GM18517 (cell line): ENCODE measurements around the gene SPART.
"Not testable (repeated sequence)": the region's sequence is repeated elsewhere in the genome, so short reads cannot be mapped to it uniquely, and the experiment has no call there.

Experiments used
- ATAC-seq: cut with Tn5 transposase; IDR thresholded peaks from one replicate; pipeline ENCODE4 v1.9.1; 2021; ENCODE audit warnings: mild to moderate bottlenecking, moderate library complexity; ENCODE audit not compliant: unreplicated experiment

Gene SPART

GRCh38 chr13:36355632-36356031, 9.4 kb upstream of the SPART start:
- ATAC-seq, result no peak

- no peak for ATAC-seq
These were observed 8.8 kb upstream of the SPART start for GRCh38 chr13:36354842-36355623.

DNA sequence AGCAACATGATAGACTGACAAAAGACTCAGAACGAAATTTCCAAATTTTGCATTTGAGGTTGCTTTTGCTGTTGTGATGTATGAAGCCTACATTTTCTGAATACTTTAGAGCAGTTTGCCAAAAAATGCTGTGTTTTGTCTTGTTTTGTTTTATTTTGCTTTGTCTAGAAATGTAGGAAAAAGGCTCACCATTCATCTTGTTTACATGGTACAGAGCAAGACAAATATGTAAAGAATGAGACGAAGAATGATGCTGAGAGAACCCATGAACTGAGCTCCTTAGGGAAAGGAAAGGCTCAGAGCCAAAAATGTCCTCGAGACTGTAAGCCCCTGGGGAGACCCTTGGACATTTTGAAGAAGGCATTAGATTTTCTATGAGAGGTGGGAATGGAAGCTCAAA, 6.8 kb upstream of the SPART start:
- no peak for ATAC-seq

DNA sequence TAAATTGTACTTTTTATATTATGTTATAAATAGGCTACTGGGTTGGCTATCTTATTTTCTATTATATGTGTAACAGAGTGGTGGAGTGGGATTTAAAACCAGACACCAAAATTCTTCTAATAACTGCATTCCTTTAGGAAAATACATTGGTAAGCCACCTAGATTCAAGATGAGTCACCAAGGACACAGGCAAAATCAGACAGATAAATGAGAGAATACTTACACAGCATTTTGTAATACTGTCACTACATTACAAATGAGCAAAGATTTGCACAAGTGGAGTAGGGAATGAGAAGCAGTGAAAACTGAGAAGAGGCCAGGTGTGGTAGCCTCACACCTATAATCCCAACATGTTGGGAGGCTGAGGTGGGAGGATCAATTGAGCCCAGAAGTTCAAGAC, 6.2 kb upstream of the SPART start:
- no peak for ATAC-seq

- ATAC-seq, result no peak
These were observed 1.5 kb upstream of the SPART start for GRCh38 chr13:36347531-36348210.

GRCh38 chr13:36345438-36346221, 564 bp downstream of the SPART start:
- peak; percentile 2 for ATAC-seq

DNA sequence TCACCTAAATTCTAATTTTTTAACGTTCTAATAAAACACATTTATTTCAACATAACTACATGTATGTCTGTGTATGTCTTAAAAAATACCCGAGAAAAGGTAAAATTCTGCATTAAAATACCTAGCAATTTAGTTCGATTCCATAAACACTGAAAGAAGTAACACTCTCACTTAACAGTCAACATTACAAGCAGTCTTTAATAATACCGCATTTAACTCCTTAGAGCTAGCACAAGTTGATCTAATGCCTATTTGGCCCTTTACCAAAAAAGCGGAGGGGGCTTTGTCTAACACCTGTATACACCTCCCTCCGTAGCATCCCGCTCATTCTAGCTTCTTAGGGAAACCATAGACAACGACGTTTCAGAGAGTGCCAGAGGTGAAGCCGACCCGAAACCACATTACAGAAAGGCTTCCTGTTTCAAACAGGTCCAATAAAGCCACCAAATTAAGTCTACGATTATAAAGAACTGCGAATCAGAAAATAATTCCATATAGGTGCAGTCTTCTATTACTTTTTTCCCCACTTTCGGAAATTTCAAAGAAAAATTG, 1.2 kb downstream of the SPART start:
- no peak for ATAC-seq

- no peak for ATAC-seq
These were observed 2.0 kb downstream of the SPART start for GRCh38 chr13:36344173-36344572.

- ATAC-seq, result no peak
These were observed 2.4 kb downstream of the SPART start for GRCh38 chr13:36343766-36344165.

GRCh38 chr13:36342715-36343114, 3.5 kb downstream of the SPART start:
- no peak for ATAC-seq

DNA sequence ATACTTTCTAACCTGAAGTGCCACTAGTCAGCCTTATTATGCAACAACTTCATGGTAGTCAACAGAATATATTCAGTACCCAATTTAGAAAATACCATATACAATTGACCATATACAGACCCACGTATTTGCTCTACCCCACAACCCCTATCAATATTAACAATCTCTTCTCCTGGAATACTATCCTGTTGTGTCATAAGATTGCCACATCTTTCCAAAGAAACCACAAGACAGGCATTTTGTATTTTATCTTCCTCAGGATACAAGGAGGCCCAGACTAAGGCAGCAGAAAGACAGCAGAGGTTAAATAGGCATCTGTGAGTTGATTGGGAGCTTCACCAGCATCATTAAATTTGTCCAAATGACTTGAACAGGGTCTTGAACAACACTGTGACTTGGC, 4.5 kb downstream of the SPART start:
- ATAC-seq, result no peak

DNA sequence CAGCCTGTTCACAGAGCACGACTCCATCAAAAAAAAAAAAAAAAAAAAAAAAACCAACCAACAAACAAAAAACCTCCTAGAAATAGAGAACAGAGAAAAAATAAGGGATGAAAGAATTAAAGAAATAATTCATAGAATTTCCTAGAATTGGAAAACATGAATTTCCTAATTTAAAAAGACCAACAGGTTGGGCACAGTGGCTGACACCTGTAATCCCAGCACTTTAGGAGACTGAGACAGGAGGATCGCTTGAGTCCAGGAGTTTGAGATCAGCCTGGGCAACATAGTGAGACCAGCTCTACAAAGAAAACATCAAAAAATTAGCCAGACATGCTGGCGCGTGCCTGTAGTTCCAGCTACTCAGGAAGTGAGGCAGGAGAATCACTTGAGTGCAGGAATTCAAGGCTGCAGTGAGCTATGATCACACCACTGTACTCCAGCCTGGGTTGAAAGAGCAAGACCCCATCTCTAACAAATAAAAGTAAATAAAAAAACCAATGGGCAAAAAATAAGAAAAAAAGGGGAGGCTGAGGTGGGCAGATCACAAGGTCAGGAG, 6.5 kb downstream of the SPART start:
- no peak for ATAC-seq

DNA sequence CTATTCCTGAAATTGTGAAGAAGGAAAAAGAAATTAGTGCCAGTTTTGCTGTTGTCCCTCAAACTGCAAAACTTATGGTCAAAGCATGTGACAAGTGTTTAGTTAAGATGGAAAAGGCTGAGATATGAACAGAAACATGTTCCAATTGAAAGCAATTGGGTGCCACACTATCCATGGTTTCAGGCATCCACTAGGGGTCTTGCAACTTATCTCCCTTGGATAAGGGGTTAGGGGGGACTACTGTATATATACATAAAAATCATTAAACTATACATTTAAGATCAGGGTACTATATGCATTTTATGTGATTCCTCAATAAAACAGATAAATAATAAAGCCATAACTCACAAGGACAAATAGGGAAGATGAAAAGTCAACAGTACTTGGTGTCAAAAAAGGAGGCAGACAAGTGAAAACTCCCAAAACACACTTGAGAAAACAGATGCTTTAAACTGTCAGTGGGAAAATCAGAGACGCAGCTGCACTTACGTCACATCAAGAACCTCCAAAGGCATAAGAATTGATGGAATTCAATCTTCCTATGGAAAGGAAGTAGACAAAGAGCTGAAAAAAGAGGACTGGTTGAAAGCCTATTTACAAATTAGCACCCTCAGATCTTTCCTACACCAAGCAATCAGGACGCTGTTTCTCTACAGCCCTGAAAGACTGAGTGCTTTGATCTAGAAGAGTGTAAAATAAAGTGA, 8.1 kb downstream of the SPART start:
- ATAC-seq, result no peak

- no peak for ATAC-seq
These were observed 13.2 kb downstream of the SPART start for GRCh38 chr13:36332986-36333385.

- not testable (repeated sequence) for ATAC-seq
These were observed 13.9 kb downstream of the SPART start for GRCh38 chr13:36332255-36332654.

DNA sequence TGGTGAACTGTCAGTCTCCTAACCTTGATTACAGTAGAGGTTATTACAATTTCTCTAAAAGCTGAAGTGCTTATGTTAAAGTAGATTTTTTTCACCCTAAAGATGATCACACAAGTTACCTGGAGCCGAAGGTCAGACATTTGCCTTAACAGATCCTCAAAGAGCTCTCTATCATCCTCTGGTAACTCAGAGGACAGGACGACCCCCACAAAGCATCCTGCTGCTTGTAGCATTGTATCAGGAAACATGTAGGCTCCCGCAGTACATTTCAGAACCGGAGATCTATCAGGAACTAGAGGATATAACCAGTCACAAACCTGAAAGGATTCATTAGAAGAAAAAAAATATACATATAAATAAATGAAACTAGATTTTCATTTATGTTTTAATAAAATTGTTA, 14.9 kb downstream of the SPART start:
- no peak for ATAC-seq

GRCh38 chr13:36329361-36329760, 16.8 kb downstream of the SPART start:
- no peak for ATAC-seq

DNA sequence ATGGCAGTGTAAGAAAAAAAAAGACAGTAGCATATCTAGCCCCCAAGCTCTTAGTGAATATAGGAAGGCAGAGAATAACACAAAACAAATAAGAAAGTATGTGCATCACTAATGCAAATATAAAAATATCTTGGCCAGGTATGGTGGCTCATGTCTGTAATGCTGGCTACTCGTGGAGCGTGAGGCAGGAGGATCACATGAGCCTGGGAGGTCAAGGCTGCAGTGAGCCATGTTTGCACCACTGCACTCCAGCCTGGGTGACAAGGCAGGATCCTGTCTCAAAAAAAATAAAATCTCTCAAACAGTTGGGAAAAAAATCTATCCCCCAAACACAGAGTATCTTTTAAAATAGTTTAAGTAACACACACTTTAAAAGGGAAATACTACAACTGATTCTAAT, 17.4 kb downstream of the SPART start:
- no peak for ATAC-seq

DNA sequence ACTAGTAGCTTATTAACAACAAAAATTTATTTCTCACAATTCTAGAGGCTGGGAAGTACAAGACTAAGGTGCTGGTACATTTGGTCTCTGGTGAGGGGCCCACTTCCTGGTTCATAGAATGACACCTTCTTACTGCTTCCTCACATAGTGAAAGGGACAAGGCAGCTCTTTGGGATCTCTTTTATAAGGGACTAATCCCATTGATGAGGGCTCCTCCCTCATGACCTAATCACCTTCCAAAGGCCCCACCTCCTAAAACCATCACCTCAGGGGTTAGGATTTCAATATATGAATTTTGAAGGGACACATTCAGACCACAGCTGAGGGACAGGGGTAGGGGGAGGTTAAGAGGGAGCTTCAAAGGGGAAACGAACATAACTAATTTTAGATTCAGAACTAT, 20.3 kb downstream of the SPART start:
- no peak for ATAC-seq

- not testable (repeated sequence) for ATAC-seq
These were observed 21.3 kb downstream of the SPART start for GRCh38 chr13:36324881-36325280.
